SK-N-SH (cell line): ENCODE data around the gene BNIP5. TPM values are rescaled to one million over a fixed set of nuclear protein-coding genes. Genes with fewer than 3 reads are reported as not detected.
"Not testable (repeated sequence)": the region's sequence is repeated elsewhere in the genome, so short reads cannot be mapped to it uniquely, and the experiment has no call there.

Experiments
- CTCF ChIA-PET: fragments of 300-600, 350-600 bp; formaldehyde crosslinking; extraction: SDS; loops from one replicate; lab custom pipeline; 2021; lab: Yijun Ruan, JAX
- POLR2A ChIA-PET: fragments of 350-600 bp; sonication (Branson Sonifier 250); formaldehyde crosslinking; extraction: SDS; loops from one replicate; lab custom pipeline; 2020; ENCODE audit warnings: antibody characterized with exemption, inconsistent platforms; lab: Yijun Ruan, JAX
- DNase-seq: peaks from one replicate; pipeline ENCODE4 v3.0.0; 2012
- H2AFZ ChIP-seq: fragments of 200-600 bp; sonication (generic); 2 replicates; pipeline ENCODE4 v1.8.1; 2016; ENCODE audit warnings: antibody characterized with exemption, mild to moderate bottlenecking, low read depth
- H3F3A ChIP-seq: fragments of 200-600 bp; sonication (generic); replicated peaks from 2 replicates; pipeline ENCODE3; 2016; ENCODE audit warnings: antibody characterized with exemption, mild to moderate bottlenecking; ENCODE audit not compliant: insufficient read depth
- H3K27ac ChIP-seq, 2 experiments: fragments of 200-500 bp in 1 of 2; fragments of 200-600 bp in 1 of 2; sonication (Bioruptor generic) in 1 of 2; sonication (generic), shearing (Covaris generic) in 1 of 2; 2 replicates each; pipeline versions ENCODE4 v1.5.1 to v1.6.1; 2014 to 2016; ENCODE audit warnings: low read depth in 2 of 2, inconsistent platforms in 1 of 2, low read length in 1 of 2, mild to moderate bottlenecking in 1 of 2, mixed read lengths in 1 of 2
- H3K27me3 ChIP-seq: fragments of 200-600 bp; sonication (generic), shearing (Covaris generic); 2 replicates; pipeline ENCODE4 v1.6.1; 2016; ENCODE audit warnings: mixed run types; ENCODE audit not compliant: insufficient read depth
- H3K36me3 ChIP-seq, 2 experiments: fragments of 200-500 bp in 1 of 2; fragments of 200-600 bp in 1 of 2; sonication (Bioruptor generic) in 1 of 2; sonication (generic) in 1 of 2; replicated peaks in 1 of 2; 2 replicates each; pipeline versions ENCODE3 to v1.5.1; 2014 to 2016; ENCODE audit warnings: low read length in 1 of 2, mild to moderate bottlenecking in 1 of 2; ENCODE audit not compliant: insufficient read depth in 2 of 2, control insufficient read depth in 1 of 2
- H3K4me1 ChIP-seq, 2 experiments: fragments of 200-500 bp in 1 of 2; fragments of 200-600 bp in 1 of 2; sonication (Bioruptor generic) in 1 of 2; sonication (generic), shearing (Covaris generic) in 1 of 2; 2 replicates each; pipeline versions ENCODE4 v1.5.1 to v1.6.1; 2014 to 2016; ENCODE audit warnings: low read depth in 1 of 2, low read length in 1 of 2, mixed run types in 1 of 2; ENCODE audit not compliant: insufficient read depth in 2 of 2, control insufficient read depth in 1 of 2
- H3K4me2 ChIP-seq: fragments of 200-600 bp; sonication (generic), shearing (Covaris generic); 2 replicates; pipeline ENCODE4 v1.6.1; 2017; ENCODE audit warnings: mixed run types
- H3K4me3 ChIP-seq, 2 experiments: fragments of 200-500 bp in 1 of 2; fragments of 200-600 bp in 1 of 2; sonication (Bioruptor generic) in 1 of 2; sonication (generic), shearing (Covaris generic) in 1 of 2; 2 replicates each; pipeline versions ENCODE4 v1.5.1 to v1.8.1; 2014 to 2016; ENCODE audit warnings: low read depth in 2 of 2, inconsistent platforms in 1 of 2, low read length in 1 of 2, mild to moderate bottlenecking in 1 of 2, mixed read lengths in 1 of 2, moderate library complexity in 1 of 2
- H3K79me2 ChIP-seq: fragments of 200-600 bp; sonication (generic); 2 replicates; pipeline ENCODE4 v1.8.1; 2017; ENCODE audit warnings: mild to moderate bottlenecking; ENCODE audit not compliant: insufficient read depth
- H3K9ac ChIP-seq: fragments of 200-600 bp; sonication (generic); 2 replicates; pipeline ENCODE4 v1.6.1; 2017; ENCODE audit warnings: mixed run types
- H3K9me2 ChIP-seq: fragments of 200-600 bp; sonication (generic); 2 replicates; pipeline ENCODE4 v1.6.1; 2017; ENCODE audit warnings: mixed run types
- H3K9me3 ChIP-seq: fragments of 200-600 bp; sonication (generic); 2 replicates; pipeline ENCODE4 v1.6.1; 2017; ENCODE audit warnings: mixed run types, mild to moderate bottlenecking, moderate library complexity
- H4K20me1 ChIP-seq: fragments of 200-600 bp; sonication (generic); 2 replicates; pipeline ENCODE4 v1.6.1; 2017; ENCODE audit warnings: mild to moderate bottlenecking, mixed run types; ENCODE audit not compliant: insufficient read depth
- EZH2phosphoT487 ChIP-seq: fragments of 200-600 bp; sonication (generic); IDR thresholded peaks from 2 replicates; pipeline ENCODE4 v1.6.1; 2017; ENCODE audit warnings: low read depth, mixed run types, mild to moderate bottlenecking, antibody characterized with exemption, moderate library complexity, borderline replicate concordance
- FOXM1 ChIP-seq: IDR thresholded peaks from 2 replicates; pipeline ENCODE4 v1.4.0; 2012; ENCODE audit warnings: low read depth, mild to moderate bottlenecking
- GATA2 ChIP-seq: sonication (generic); formaldehyde crosslinking; IDR thresholded peaks from 2 replicates; pipeline ENCODE4 v1.5.0; 2020; ENCODE audit warnings: mild to moderate bottlenecking, missing genetic modification reagents
- JUND ChIP-seq: IDR thresholded peaks from 2 replicates; pipeline ENCODE4 v1.4.0; 2012
- POLR2AphosphoS5 ChIP-seq: IDR thresholded peaks from 2 replicates; pipeline ENCODE4 v1.6.1; 2012; ENCODE audit warnings: low read depth, low read length
- RFX5 ChIP-seq: IDR thresholded peaks from 2 replicates; pipeline ENCODE4 v1.6.1; 2012; ENCODE audit warnings: mild to moderate bottlenecking, improper control_type of control experiment, low read length
- RXRA ChIP-seq: IDR thresholded peaks from 2 replicates; pipeline ENCODE4 v1.4.0; 2012; ENCODE audit warnings: low read depth, mild to moderate bottlenecking, borderline replicate concordance
- USF2 ChIP-seq: fragments of 150-350 bp; IDR thresholded peaks from 2 replicates; pipeline ENCODE4 v1.6.1; 2017; ENCODE audit warnings: antibody characterized with exemption, low read length, low read depth, borderline replicate concordance
- ZBTB33 ChIP-seq: IDR thresholded peaks from 2 replicates; pipeline ENCODE4 v1.4.0; 2012; ENCODE audit warnings: low read depth, borderline replicate concordance
- WGBS: methylation state at CpG from one replicate; pipeline ENCODE4 v1.1.6; 2017; ENCODE audit warnings: low lambda C conversion rate; 5-methylcytosine and 5-hydroxymethylcytosine counted together
- polyA plus RNA-seq, 3 experiments: library from polyadenylated mRNA; depleted of rRNA; stranded (reverse); fragments of >200 nt; gene quantifications; 2 replicates each; pipeline ENCODE4 v1.2.3, GENCODE V29; 2012
- TF ChIP-seq, protein P1 (sequence below): fragments of 150-350 bp; IDR thresholded peaks from 2 replicates; pipeline ENCODE4 v1.6.1; 2016; ENCODE audit warnings: mild to moderate bottlenecking, low read depth, low read length
- TF ChIP-seq, protein P2 (sequence below): IDR thresholded peaks from 2 replicates; pipeline ENCODE4 v1.4.0; 2012; ENCODE audit warnings: low read depth, borderline replicate concordance

Gene BNIP5
- polyA plus RNA-seq, 1 of the 3 experiments (the other 2 are of a cell fraction), result not detected

DNA sequence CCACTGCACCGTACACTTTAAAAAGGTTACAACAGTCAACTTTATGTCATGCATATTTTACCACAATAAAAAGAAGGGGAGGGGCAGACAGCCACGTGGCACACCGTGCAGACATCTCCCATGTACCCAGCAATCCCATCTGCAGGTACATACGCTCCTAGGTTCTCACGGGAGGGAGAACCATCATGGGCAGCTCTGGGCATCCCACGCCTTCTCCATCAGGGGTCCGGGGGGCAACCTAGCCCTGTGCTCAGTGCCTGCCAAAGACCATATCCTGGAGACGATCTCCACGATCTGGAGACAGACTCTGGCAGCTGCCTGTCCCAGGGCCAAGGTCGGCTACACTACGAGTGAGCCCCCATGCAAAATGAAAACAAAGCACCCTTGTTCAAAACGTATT is 2.5 kb upstream of the BNIP5 start:
- ChIA-PET POLR2A (no interaction called here), CTCF (interaction anchor here (2.9 to 3.7 kb wide), 3 partner anchors 13 to 36 kb away, joined by 29 to 49 read pairs (median 42); no protein-coding TSS in a partner anchor)
- H3K4me3 ChIP-seq, result no peak overlapping the region
- no peaks in the 10 kb centered on the region for H3K79me2 ChIP-seq
- H3K36me3 ChIP-seq, result no peaks in the 10 kb centered on the region
- H3K4me2 ChIP-seq, result no peak overlapping the region
- no peaks in the 10 kb centered on the region for H3K9me2 ChIP-seq
- WGBS, result 75% methylated on average over 10 of the region's 12 CpGs
- TF ChIP-seq EZH2phosphoT487 (no peak), FOXM1 (no peak), GATA2 (no peak), USF2 (no peak), POLR2AphosphoS5 (no peak), RXRA (no peak), RFX5 (no peak), ZBTB33 (no peak), JUND (no peak)
- TF ChIP-seq, protein P1, sequence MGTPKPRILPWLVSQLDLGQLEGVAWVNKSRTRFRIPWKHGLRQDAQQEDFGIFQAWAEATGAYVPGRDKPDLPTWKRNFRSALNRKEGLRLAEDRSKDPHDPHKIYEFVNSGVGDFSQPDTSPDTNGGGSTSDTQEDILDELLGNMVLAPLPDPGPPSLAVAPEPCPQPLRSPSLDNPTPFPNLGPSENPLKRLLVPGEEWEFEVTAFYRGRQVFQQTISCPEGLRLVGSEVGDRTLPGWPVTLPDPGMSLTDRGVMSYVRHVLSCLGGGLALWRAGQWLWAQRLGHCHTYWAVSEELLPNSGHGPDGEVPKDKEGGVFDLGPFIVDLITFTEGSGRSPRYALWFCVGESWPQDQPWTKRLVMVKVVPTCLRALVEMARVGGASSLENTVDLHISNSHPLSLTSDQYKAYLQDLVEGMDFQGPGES, result no peak
- TF ChIP-seq, protein P2, sequence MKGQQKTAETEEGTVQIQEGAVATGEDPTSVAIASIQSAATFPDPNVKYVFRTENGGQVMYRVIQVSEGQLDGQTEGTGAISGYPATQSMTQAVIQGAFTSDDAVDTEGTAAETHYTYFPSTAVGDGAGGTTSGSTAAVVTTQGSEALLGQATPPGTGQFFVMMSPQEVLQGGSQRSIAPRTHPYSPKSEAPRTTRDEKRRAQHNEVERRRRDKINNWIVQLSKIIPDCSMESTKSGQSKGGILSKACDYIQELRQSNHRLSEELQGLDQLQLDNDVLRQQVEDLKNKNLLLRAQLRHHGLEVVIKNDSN, result no peak
- TF ChIP-seq, all 33 proteins: peak for 0
- peaks cover 30% of the 10 kb centered on the region for H3K27me3 ChIP-seq
- H3K9ac ChIP-seq, result no peak overlapping the region
- no peaks in the 10 kb centered on the region for H3K9me3 ChIP-seq
- no peaks in the 10 kb centered on the region for H4K20me1 ChIP-seq
- no peaks in the 10 kb centered on the region for H3F3A ChIP-seq
- H3K4me1 ChIP-seq, result no peaks in the 10 kb centered on the region; a peak in 1 of 4 replicates
- DNase-seq, result no peak
- H2AFZ ChIP-seq, result no peak overlapping the region
- H3K27ac ChIP-seq, result no peak overlapping the region

- H3K27ac ChIP-seq, H3K4me2 ChIP-seq, POLR2A ChIA-PET, H3K9me3 ChIP-seq, DNase-seq, H3K79me2 ChIP-seq, H3K9ac ChIP-seq, H3K36me3 ChIP-seq, H4K20me1 ChIP-seq, H3K4me1 ChIP-seq, H3K9me2 ChIP-seq, H3F3A ChIP-seq, H2AFZ ChIP-seq, H3K4me3 ChIP-seq: not testable (repeated sequence)
- CTCF ChIA-PET, result interaction anchor here (2.1 kb wide), 1 partner anchor 311 kb away, joined by 4 read pairs; the partner anchor contains the start of gene MAPK14
- WGBS, result 71% methylated on average over 1 of the region's 1 CpG
- H3K27me3 ChIP-seq, result peaks cover 36% of the 10 kb centered on the region
Measured at GRCh38 chr6:36338223-36338622, 1.5 kb upstream of the BNIP5 start.
